NB4 (cell line): Measurements from ENCODE around the gene GBX2.

ENCODE experiments used
- DNase-seq: peaks from one replicate; pipeline ENCODE4 v3.0.0; 2010; ENCODE audit warnings: low read depth
- H3K4me3 ChIP-seq: one replicate; pipeline ENCODE4 v1.5.1; 2011; ENCODE audit warnings: mild to moderate bottlenecking, low read depth, low read length, moderate library complexity
- MYC ChIP-seq: IDR thresholded peaks from 2 replicates; pipeline ENCODE4 v1.6.1; 2011; ENCODE audit warnings: low read depth, low read length
- POLR2A ChIP-seq: IDR thresholded peaks from 2 replicates; pipeline ENCODE4 v1.6.1; 2011; ENCODE audit warnings: mild to moderate bottlenecking; ENCODE audit not compliant: insufficient read length; ENCODE audit errors: extremely low read depth
- TF ChIP-seq, protein P1 (sequence below): IDR thresholded peaks from one replicate; pipeline ENCODE4 v1.5.1; 2012; ENCODE audit warnings: low read depth, low read length
- TF ChIP-seq, protein P2 (sequence below): IDR thresholded peaks from 2 replicates; pipeline ENCODE4 v1.6.1; 2011; ENCODE audit warnings: low read depth, low read length

The GBX2 gene

DNA sequence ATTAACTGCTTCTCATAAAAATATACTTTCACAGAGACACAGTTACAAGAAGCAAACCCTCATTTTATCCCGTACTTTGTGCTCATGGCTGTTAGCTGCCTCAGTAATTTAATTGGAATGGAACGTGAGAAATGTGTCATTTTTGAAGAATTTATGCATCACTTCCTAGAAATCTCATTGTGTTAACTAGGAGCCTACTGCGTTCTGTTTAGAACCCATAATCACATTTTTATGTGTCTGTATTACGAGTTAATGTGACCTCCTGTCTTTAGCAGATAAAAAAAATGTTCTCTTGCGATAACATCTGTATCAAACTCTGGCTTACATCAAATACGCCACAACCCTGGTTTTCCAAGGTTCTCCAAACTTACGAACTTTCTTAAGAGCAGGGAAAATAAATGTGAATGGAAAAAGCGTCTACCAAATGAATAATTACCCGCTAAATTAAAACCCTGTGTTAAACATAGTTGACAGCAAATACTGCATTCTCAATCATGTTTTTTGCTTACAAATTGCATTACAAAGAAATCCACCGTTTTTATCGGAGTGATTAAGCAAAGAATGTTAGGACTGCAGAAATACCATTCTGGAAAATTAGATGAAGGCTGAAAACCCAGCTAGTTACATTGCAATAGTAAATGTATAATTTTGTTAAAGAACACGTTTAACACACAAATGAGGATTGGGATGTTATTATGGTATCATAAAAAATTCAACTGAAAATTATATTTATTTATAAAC, 12.1 kb upstream of the GBX2 start:
- no peak for DNase-seq
- TF ChIP-seq, protein P1, sequence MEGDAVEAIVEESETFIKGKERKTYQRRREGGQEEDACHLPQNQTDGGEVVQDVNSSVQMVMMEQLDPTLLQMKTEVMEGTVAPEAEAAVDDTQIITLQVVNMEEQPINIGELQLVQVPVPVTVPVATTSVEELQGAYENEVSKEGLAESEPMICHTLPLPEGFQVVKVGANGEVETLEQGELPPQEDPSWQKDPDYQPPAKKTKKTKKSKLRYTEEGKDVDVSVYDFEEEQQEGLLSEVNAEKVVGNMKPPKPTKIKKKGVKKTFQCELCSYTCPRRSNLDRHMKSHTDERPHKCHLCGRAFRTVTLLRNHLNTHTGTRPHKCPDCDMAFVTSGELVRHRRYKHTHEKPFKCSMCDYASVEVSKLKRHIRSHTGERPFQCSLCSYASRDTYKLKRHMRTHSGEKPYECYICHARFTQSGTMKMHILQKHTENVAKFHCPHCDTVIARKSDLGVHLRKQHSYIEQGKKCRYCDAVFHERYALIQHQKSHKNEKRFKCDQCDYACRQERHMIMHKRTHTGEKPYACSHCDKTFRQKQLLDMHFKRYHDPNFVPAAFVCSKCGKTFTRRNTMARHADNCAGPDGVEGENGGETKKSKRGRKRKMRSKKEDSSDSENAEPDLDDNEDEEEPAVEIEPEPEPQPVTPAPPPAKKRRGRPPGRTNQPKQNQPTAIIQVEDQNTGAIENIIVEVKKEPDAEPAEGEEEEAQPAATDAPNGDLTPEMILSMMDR = no peak
- TF ChIP-seq POLR2A = no peak
- no peak for TF ChIP-seq MYC
- TF ChIP-seq, protein P2, sequence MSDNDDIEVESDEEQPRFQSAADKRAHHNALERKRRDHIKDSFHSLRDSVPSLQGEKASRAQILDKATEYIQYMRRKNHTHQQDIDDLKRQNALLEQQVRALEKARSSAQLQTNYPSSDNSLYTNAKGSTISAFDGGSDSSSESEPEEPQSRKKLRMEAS = no peak
- H3K4me3 ChIP-seq = no peak overlapping the region

DNA sequence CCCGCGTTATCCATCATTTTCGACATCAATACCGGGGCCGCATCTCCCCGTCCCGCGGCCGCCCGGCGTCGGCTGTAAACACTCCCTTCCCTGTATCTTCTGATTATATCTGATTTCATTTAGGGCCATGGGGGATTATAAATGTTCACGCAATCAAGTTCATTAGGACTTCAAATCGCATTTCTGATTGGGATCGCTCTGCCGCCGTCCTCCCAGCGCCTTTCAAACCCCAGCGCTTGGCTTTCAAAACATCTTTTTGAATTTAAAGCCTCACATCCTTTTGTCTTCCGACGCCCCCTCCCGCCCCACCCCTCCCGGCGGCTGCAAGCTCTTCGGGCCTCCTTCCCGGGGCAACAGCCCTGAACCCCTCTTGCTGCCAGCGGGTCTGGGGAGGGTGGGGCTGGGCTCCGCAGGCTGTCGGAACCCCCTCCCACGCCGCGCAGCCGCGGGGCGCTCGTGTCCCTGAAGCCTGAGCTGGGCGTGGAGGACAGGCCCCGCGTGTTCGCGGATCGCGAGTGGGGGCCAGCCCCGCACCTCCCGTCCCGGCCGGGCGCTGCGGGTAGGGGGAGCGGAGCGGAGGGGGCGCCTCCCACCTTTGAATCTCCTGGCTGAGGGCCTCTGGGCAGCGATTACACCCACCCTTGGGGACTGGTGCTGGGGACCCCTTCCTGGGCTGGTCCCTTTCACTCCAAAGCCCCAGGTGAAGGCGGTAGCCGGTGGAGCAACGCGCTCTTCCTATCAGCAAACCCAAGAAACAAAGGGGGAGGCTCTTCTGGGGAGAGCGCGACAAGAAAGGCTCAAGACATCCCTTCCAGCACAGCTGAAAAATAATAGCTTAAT, 11.3 kb upstream of the GBX2 start:
- no peak overlapping the region for H3K4me3 ChIP-seq
- DNase-seq = no peak
- TF ChIP-seq MYC = no peak
- TF ChIP-seq, protein P1 = no peak
- TF ChIP-seq, protein P2 = no peak
- no peak for TF ChIP-seq POLR2A

DNA sequence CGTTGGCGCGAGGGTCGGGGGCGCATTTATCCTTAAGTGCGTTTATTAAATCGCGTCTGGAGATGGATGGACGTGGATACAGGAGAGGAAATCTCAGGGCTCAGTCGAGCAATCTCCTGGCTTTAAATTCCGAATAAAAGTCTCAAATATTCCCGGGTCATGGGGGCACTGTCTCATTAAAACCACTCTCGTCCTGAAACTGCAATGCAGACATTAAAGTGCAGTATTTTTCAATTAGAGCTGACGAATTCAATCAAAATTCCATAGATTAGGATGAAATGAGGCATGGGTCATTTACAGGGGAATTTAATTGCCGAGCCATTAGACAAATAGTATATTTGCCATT, 10.7 kb upstream of the GBX2 start:
- TF ChIP-seq, protein P1 = no peak
- TF ChIP-seq, protein P2 = no peak
- TF ChIP-seq POLR2A (no peak), MYC (no peak)
- DNase-seq = no peak
- H3K4me3 ChIP-seq = no peak overlapping the region

DNA sequence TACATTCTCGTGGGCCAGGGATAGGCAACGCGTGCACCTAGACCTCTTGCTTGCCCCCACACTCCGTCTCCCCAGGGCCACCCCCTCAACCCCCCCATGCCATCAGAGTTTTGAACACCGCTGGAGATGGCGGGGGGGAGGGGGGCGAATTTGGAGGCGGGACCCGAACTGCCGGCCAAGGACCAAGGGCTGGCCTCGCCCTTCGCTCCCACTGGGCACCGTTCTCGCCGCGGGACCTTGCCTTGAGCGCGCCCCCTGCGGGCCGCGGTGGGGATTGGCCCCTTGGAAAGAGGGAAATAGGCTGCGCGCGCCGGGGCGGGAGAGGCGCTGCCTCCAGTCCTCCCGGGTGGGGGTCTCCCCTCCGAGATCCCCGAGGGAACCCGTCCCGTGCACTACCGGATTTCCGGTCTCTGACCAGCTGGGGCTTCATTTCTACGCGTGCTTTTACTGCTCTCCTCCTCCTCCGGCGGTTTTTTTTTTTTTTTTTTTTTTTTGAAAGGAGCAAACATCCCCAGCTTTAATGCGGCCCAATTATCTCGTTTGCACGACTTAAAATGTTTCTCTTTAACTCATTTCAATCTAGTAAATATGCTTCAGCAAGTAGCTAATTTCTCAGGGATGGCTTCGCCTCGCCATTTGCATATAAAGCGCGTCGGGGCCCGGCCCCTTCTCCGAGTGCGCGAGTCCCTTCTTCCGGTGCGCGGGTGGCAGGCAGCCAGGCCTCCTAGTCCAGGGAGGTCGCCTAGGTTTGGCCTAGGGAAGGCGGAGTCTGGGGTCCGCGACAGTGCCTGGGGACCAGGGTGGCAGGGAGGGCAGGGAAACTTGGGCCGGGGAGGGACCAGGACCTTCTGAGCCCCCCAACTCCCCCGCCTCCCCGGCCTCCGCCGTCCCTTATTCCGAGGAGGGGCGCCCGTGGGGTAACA, 10.0 kb upstream of the GBX2 start:
- peak overlapping the region; percentile 29 for H3K4me3 ChIP-seq
- TF ChIP-seq, protein P2 = no peak
- TF ChIP-seq, protein P1 = peak; percentile 86
- DNase-seq = peak; percentile 87

DNA sequence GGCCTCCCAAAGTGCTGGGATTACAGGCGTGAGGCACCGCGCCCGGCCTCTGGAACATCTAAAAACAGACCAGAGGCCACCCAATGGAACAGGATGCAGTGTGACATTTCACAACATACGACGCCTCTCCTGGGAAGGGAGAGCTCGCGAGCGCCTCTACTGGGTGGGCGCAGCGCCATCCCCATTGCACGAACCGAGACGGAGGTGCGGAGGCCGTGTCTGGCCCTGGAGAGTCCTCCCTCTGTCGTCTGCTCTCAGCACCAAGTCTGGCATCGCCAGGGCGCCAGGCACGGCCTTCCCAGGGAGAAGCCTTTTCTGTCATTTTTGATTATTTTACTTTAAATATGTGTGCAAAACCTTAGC, 9.4 kb upstream of the GBX2 start:
- no peak overlapping the region for H3K4me3 ChIP-seq

More for the DNA sequence above, 9.4 kb upstream of the GBX2 start:
- DNase-seq = peak; percentile 27
- TF ChIP-seq POLR2A = no peak
- TF ChIP-seq, protein P2 = no peak
- no peak for TF ChIP-seq MYC
- TF ChIP-seq, protein P1 = no peak
